ENCODE data around the gene MYO1G.

The MYO1G gene

GRCh38 chr7:44983742-44984477, 5.1 kb upstream of the MYO1G start:
- H3K4me3 ChIP-seq (ENCODE audit: low read length) = no peak overlapping the region
- DNase-seq (ENCODE audit: low read depth) = no peak
- TF ChIP-seq CTCF (conservative IDR thresholded peaks at IDR 0.05; ENCODE audit: low read length) = no peak

DNA sequence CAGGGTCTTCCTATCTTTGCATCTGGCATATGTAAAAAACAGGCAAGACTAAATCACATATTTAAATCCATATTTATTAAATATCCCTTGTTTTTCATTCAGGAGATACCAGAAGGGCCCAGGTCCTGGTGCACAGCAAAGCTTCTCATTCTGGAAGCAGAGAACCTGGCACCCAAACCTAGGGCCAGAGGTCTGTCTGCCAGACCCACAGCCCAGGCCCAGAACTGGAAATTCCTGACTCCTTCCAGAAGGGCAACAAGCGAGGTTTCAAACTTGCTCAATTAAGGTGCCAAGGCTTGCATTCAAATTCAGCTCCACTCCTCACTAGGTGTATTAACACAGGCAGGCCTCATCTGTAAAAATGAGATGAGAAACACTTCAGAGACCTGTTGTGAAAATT, 4.2 kb upstream of the MYO1G start:
- no peak overlapping the region for H3K4me3 ChIP-seq (ENCODE audit: low read length)
- TF ChIP-seq CTCF (conservative IDR thresholded peaks at IDR 0.05; ENCODE audit: low read length) = no peak
- no peak for DNase-seq (ENCODE audit: low read depth)

- TF ChIP-seq CTCF (conservative IDR thresholded peaks at IDR 0.05; ENCODE audit: low read length) = no peak
- no peak for DNase-seq (ENCODE audit: low read depth)
- H3K4me3 ChIP-seq (ENCODE audit: low read length) = no peak overlapping the region
These were observed 3.7 kb upstream of the MYO1G start for GRCh38 chr7:44982535-44982923.

DNA sequence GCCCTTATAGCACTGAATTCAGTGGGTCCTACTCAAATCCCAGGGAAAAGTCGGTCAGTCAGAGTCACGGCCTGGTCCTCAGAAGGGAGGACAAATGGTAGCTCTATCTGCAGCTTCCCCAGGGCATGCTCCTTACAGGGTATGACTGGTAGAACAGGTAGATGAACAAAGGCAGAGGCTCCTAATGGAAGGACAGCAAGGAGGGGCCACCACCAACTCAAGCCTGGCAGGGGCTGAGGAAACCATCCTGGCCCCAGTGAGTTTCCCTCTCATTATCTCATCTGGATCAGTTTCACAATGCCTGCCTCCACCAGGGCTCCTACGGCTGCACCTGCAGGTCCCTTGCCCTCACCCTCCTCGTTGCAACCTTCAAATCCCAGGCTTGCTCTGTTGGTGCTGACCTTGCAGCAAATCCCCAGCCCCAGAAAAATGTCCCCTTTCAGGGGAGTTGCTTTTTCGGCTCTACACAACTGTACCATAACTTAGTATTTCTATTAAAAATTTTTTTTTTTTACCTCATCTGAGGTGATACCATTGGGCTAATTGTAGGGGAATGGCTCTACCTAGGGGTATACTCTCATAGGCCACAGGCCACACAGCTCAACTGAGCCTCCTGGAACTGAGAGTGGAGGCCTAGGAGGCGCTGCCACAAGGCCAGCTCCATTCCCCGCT, 2.4 kb upstream of the MYO1G start:
- DNase-seq (ENCODE audit: low read depth) = no peak
- H3K4me3 ChIP-seq (ENCODE audit: low read length) = no peak overlapping the region
- TF ChIP-seq CTCF (conservative IDR thresholded peaks at IDR 0.05; ENCODE audit: low read length) = no peak

DNA sequence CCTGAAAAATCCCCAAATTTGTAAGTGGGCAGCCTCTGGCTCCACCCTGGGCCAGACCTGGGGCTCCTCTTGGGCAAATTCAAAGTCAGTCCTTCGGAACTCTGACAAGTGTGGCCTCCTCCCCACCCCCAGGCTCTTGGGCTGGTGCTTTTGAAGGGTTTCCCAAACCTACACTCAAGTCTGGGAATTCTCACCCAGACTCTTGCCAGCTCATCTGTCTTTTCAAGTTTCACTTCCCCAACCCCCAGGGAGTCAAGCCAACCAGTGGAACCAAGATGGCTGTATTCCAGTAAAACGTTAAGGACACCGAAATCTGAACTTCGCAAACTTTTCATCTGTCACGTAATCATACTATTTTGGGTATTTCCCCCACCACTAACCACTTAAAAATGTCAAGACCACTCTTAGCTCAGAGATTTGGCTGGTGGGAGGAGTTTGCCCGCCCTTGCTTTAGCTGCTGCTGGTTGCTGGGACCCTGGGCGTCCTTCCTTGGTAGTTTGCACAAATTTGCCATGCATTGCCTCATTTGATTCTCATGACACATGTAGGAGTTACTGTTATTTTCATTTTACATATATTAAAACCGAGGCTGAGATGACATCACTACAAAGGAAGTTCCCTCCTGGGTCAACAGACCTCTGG, 1.7 kb upstream of the MYO1G start:
- no peak overlapping the region for H3K4me3 ChIP-seq (ENCODE audit: low read length)
- TF ChIP-seq CTCF (conservative IDR thresholded peaks at IDR 0.05; ENCODE audit: low read length) = no peak
- peak; percentile 33 for DNase-seq (ENCODE audit: low read depth)

DNA sequence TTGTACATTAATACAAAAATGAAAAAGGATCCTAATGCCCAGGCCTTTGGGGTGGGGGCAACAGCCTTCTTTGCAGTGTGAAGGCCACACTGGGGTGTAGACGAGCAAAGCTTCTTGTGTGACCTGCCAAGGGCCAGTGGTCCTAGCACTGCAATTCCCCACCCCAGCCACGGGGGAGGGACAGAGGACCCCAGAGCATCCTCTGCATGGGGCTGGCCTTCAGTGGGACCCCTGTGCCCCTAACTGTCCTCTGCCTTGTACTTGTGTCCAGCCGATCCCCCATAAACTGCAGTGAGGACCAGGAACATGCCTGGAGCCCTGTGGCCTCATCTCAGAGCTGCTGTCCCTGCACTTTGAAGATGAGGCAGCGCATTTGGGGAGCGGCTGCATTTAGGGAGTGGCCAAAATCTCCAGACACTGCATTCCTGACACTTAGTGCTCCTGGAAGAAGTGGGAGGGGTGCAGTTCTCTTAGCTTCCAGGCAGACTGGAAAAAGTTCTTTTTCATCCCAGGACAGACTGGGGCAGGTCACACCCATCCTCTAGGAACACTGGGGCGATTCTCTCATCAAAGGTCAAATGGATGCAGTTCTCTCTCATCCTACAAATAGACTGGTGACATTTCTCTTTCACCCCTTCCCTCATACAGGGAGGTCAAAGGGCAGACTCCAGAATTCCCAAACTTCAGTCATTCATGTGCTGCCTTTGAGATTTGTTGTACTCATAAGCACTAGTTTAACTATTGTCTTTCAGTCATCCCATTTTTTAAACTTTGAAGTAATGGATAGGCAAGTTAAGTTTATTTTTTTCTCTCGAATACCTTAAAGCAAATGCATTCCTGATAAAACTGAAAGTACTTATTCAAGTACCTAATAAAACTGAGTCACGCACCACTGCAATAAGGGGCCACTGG, 922 bp upstream of the MYO1G start:
- no peak for TF ChIP-seq CTCF (conservative IDR thresholded peaks at IDR 0.05; ENCODE audit: low read length)
- DNase-seq (ENCODE audit: low read depth) = no peak
- no peak overlapping the region for H3K4me3 ChIP-seq (ENCODE audit: low read length)

Measured in AG10803 (cell line).